NB4 (cell line): ENCODE measurements around the gene ST8SIA6.
"Not testable (repeated sequence)": the region's sequence is repeated elsewhere in the genome, so short reads cannot be mapped to it uniquely, and the experiment has no call there.

Experiments used
- DNase-seq: peaks from one replicate; pipeline ENCODE4 v3.0.0; 2010; ENCODE audit warnings: low read depth
- H3K4me3 ChIP-seq: one replicate; pipeline ENCODE4 v1.5.1; 2011; ENCODE audit warnings: mild to moderate bottlenecking, low read depth, low read length, moderate library complexity
- CTCF ChIP-seq: IDR thresholded peaks from one replicate; pipeline ENCODE4 v1.5.1; 2012; ENCODE audit warnings: low read depth, low read length
- MAX ChIP-seq: IDR thresholded peaks from 2 replicates; pipeline ENCODE4 v1.6.1; 2011; ENCODE audit warnings: low read depth, low read length
- MYC ChIP-seq: IDR thresholded peaks from 2 replicates; pipeline ENCODE4 v1.6.1; 2011; ENCODE audit warnings: low read depth, low read length
- POLR2A ChIP-seq: IDR thresholded peaks from 2 replicates; pipeline ENCODE4 v1.6.1; 2011; ENCODE audit warnings: mild to moderate bottlenecking; ENCODE audit not compliant: insufficient read length; ENCODE audit errors: extremely low read depth

ST8SIA6 gene

GRCh38 chr10:17443707-17444387, 10.5 kb downstream of the ST8SIA6 start:
- DNase-seq: no peak
- H3K4me3 ChIP-seq: no peak overlapping the region
- TF ChIP-seq MAX (no peak), MYC (no peak), POLR2A (no peak), CTCF (no peak)

GRCh38 chr10:17438583-17438982, 15.8 kb downstream of the ST8SIA6 start:
- no peak for TF ChIP-seq MAX
- TF ChIP-seq CTCF: no peak
- TF ChIP-seq POLR2A: no peak
- no peak for TF ChIP-seq MYC

GRCh38 chr10:17436578-17436977, 17.8 kb downstream of the ST8SIA6 start:
- not testable (repeated sequence) for H3K4me3 ChIP-seq

More at GRCh38 chr10:17438583-17438982, 15.8 kb downstream of the ST8SIA6 start:
- DNase-seq: no peak
- no peak overlapping the region for H3K4me3 ChIP-seq

GRCh38 chr10:17435953-17436352, 18.4 kb downstream of the ST8SIA6 start:
- TF ChIP-seq MAX (no peak), POLR2A (no peak), CTCF (no peak), MYC (no peak)
- no peak overlapping the region for H3K4me3 ChIP-seq
- DNase-seq: no peak

More at GRCh38 chr10:17436578-17436977, 17.8 kb downstream of the ST8SIA6 start:
- DNase-seq: not testable (repeated sequence)

- TF ChIP-seq MYC (no peak), MAX (no peak), POLR2A (no peak), CTCF (no peak)
- no peak overlapping the region for H3K4me3 ChIP-seq
- DNase-seq: peak; percentile 27
Observed at GRCh38 chr10:17435187-17435586, 19.2 kb downstream of the ST8SIA6 start.

- H3K4me3 ChIP-seq: no peak overlapping the region
- DNase-seq: no peak
- no peak for TF ChIP-seq CTCF
- no peak for TF ChIP-seq MYC
- TF ChIP-seq MAX: no peak
- no peak for TF ChIP-seq POLR2A
Observed at GRCh38 chr10:17432723-17433122, 21.7 kb downstream of the ST8SIA6 start.
